ENCODE results near the gene SNAI1.
A peak's percentile ranks its signal among the peaks of the same experiment; 100 is the strongest.
"Not testable (repeated sequence)": the region's sequence is repeated elsewhere in the genome, so short reads cannot be mapped to it uniquely, and the experiment has no call there.

The SNAI1 gene

GRCh38 chr20:49987015-49987867, 4.5 kb downstream of the SNAI1 start:
- DNase-seq, result no peak

GRCh38 chr20:49987868-49988690, 5.3 kb downstream of the SNAI1 start:
- no peak for DNase-seq

- peak in 1 of 2 donors; percentile 29 for DNase-seq
These were observed 6.7 kb downstream of the SNAI1 start for GRCh38 chr20:49989234-49990065.

GRCh38 chr20:49990271-49990720, 7.5 kb downstream of the SNAI1 start:
- DNase-seq, result peak; percentile 30 to 35

GRCh38 chr20:49993301-49993751, 10.5 kb downstream of the SNAI1 start:
- no peak for DNase-seq

GRCh38 chr20:49995586-49995985, 12.8 kb downstream of the SNAI1 start:
- no peak for DNase-seq

GRCh38 chr20:49998478-49999188, 15.9 kb downstream of the SNAI1 start:
- DNase-seq, result not testable (repeated sequence)

GRCh38 chr20:49999329-49999728, 16.5 kb downstream of the SNAI1 start:
- no peak for DNase-seq

- DNase-seq, result not testable (repeated sequence)
These were observed 17.9 kb downstream of the SNAI1 start for GRCh38 chr20:50000548-50001222.

GRCh38 chr20:50001784-50002311, 19.1 kb downstream of the SNAI1 start:
- DNase-seq, result no peak

GRCh38 chr20:50003253-50003656, 20.5 kb downstream of the SNAI1 start:
- no peak for DNase-seq

- no peak for DNase-seq
These were observed 21.4 kb downstream of the SNAI1 start for GRCh38 chr20:50004229-50004628.

- DNase-seq, result no peak
These were observed 22.7 kb downstream of the SNAI1 start for GRCh38 chr20:50005471-50005981.

- no peak for DNase-seq
These were observed 24.6 kb downstream of the SNAI1 start for GRCh38 chr20:50007369-50007768.

GRCh38 chr20:50008007-50008406, 25.2 kb downstream of the SNAI1 start:
- DNase-seq, result no peak

GRCh38 chr20:50009521-50010454, 27.0 kb downstream of the SNAI1 start:
- DNase-seq, result no peak

- not testable (repeated sequence) for DNase-seq
These were observed 28.8 kb downstream of the SNAI1 start for GRCh38 chr20:50011597-50011996.

- no peak for DNase-seq
These were observed 29.8 kb downstream of the SNAI1 start for GRCh38 chr20:50012282-50013263.

All from hippocampal formation (tissue), 2 donors.